HL-60 (cell line): Measurements from ENCODE around the gene HINT2.

Experiments
- POLR2AphosphoS5 ChIP-seq: IDR thresholded peaks from 2 replicates; pipeline ENCODE4 v1.6.1; 2012; ENCODE audit warnings: low read depth
- TF ChIP-seq, protein P1 (sequence below): IDR thresholded peaks from one replicate; pipeline ENCODE4 v1.5.1; 2011; ENCODE audit warnings: low read length, control low read depth, inconsistent platforms; ENCODE audit not compliant: insufficient read depth
- TF ChIP-seq, protein P2 (sequence below): IDR thresholded peaks from 2 replicates; pipeline ENCODE4 v1.6.1; 2012; ENCODE audit warnings: low read depth; ENCODE audit not compliant: insufficient replicate concordance

GRCh38 chr9:35842020-35842745 is 27.3 kb upstream of the HINT2 start:
- TF ChIP-seq, protein P1, sequence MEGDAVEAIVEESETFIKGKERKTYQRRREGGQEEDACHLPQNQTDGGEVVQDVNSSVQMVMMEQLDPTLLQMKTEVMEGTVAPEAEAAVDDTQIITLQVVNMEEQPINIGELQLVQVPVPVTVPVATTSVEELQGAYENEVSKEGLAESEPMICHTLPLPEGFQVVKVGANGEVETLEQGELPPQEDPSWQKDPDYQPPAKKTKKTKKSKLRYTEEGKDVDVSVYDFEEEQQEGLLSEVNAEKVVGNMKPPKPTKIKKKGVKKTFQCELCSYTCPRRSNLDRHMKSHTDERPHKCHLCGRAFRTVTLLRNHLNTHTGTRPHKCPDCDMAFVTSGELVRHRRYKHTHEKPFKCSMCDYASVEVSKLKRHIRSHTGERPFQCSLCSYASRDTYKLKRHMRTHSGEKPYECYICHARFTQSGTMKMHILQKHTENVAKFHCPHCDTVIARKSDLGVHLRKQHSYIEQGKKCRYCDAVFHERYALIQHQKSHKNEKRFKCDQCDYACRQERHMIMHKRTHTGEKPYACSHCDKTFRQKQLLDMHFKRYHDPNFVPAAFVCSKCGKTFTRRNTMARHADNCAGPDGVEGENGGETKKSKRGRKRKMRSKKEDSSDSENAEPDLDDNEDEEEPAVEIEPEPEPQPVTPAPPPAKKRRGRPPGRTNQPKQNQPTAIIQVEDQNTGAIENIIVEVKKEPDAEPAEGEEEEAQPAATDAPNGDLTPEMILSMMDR, result no peak
- no peak for TF ChIP-seq POLR2AphosphoS5
- TF ChIP-seq, protein P2, sequence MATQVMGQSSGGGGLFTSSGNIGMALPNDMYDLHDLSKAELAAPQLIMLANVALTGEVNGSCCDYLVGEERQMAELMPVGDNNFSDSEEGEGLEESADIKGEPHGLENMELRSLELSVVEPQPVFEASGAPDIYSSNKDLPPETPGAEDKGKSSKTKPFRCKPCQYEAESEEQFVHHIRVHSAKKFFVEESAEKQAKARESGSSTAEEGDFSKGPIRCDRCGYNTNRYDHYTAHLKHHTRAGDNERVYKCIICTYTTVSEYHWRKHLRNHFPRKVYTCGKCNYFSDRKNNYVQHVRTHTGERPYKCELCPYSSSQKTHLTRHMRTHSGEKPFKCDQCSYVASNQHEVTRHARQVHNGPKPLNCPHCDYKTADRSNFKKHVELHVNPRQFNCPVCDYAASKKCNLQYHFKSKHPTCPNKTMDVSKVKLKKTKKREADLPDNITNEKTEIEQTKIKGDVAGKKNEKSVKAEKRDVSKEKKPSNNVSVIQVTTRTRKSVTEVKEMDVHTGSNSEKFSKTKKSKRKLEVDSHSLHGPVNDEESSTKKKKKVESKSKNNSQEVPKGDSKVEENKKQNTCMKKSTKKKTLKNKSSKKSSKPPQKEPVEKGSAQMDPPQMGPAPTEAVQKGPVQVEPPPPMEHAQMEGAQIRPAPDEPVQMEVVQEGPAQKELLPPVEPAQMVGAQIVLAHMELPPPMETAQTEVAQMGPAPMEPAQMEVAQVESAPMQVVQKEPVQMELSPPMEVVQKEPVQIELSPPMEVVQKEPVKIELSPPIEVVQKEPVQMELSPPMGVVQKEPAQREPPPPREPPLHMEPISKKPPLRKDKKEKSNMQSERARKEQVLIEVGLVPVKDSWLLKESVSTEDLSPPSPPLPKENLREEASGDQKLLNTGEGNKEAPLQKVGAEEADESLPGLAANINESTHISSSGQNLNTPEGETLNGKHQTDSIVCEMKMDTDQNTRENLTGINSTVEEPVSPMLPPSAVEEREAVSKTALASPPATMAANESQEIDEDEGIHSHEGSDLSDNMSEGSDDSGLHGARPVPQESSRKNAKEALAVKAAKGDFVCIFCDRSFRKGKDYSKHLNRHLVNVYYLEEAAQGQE, result no peak
